Prostate gland (tissue), 2 donors: ENCODE data around the gene CENATAC.

ENCODE experiments used
- POLR2A ChIP-seq: fragments of 450-650 bp; IDR thresholded peaks from one replicate; pipeline ENCODE4 v1.6.1; 2016; ENCODE audit warnings: antibody characterized with exemption, mild to moderate bottlenecking
- TF ChIP-seq, protein P1 (sequence below), 4 experiments: fragments of 200-600 bp in 2 of 4; fragments of 450-650 bp in 2 of 4; sonication (generic) in 2 of 4; IDR thresholded peaks; 1 replicate in 3 of 4; 2 replicates in 1 of 4; pipeline ENCODE4 v1.5.1; 2016 to 2019; ENCODE audit warnings: antibody characterized with exemption in 4 of 4, mild to moderate bottlenecking in 2 of 4, moderate library complexity in 2 of 4

DNA sequence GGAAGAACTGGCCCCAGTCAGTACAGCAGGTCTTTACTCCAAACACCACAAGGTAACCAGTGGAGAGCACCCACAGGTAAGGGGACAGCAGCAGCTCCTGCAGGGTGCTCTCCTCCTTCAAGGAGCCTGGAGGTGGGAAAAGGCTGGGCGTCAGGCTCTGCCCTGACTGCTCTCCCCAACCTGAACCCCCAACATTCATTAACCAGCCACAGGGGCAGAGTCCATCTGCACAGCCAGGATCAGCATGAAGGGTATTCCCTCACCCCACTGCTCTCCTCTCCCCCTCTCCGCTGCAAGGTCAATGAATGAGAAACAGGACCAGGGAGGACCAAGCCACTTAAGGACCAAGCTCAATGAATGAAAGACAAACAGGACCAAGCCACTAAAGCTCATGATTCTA lies 29.0 kb downstream of the CENATAC start:
- TF ChIP-seq, protein P1, sequence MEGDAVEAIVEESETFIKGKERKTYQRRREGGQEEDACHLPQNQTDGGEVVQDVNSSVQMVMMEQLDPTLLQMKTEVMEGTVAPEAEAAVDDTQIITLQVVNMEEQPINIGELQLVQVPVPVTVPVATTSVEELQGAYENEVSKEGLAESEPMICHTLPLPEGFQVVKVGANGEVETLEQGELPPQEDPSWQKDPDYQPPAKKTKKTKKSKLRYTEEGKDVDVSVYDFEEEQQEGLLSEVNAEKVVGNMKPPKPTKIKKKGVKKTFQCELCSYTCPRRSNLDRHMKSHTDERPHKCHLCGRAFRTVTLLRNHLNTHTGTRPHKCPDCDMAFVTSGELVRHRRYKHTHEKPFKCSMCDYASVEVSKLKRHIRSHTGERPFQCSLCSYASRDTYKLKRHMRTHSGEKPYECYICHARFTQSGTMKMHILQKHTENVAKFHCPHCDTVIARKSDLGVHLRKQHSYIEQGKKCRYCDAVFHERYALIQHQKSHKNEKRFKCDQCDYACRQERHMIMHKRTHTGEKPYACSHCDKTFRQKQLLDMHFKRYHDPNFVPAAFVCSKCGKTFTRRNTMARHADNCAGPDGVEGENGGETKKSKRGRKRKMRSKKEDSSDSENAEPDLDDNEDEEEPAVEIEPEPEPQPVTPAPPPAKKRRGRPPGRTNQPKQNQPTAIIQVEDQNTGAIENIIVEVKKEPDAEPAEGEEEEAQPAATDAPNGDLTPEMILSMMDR (IDR thresholded peaks at IDR 0.05): no peak
- TF ChIP-seq POLR2A: no peak
